HG03571 (cell line): ENCODE results near the gene TMEM94.
"Not testable (repeated sequence)": the region's sequence is repeated elsewhere in the genome, so short reads cannot be mapped to it uniquely, and the experiment has no call there.

Experiments used
- ATAC-seq: cut with Tn5 transposase; IDR thresholded peaks from one replicate; pipeline ENCODE4 v1.9.1; 2021; ENCODE audit not compliant: unreplicated experiment

Gene TMEM94

GRCh38 chr17:75445296-75445695, 11.1 kb upstream of the TMEM94 start:
- no peak for ATAC-seq

- not testable (repeated sequence) for ATAC-seq
Measured at GRCh38 chr17:75445896-75446295, 10.5 kb upstream of the TMEM94 start.

GRCh38 chr17:75447951-75448856, 8.2 kb upstream of the TMEM94 start:
- ATAC-seq = no peak

GRCh38 chr17:75450270-75450669, 6.2 kb upstream of the TMEM94 start:
- ATAC-seq = no peak

GRCh38 chr17:75454193-75454592, 2.2 kb upstream of the TMEM94 start:
- ATAC-seq = no peak

GRCh38 chr17:75454672-75455071, 1.8 kb upstream of the TMEM94 start:
- not testable (repeated sequence) for ATAC-seq

GRCh38 chr17:75456039-75456416, 407 bp upstream of the TMEM94 start:
- no peak for ATAC-seq

- no peak for ATAC-seq
Measured at GRCh38 chr17:75457047-75457654, 716 bp downstream of the TMEM94 start.

GRCh38 chr17:75459246-75459589, 2.8 kb downstream of the TMEM94 start:
- ATAC-seq = no peak

- ATAC-seq = no peak
Measured at GRCh38 chr17:75459590-75460267, 3.3 kb downstream of the TMEM94 start.

- ATAC-seq = no peak
Measured at GRCh38 chr17:75460295-75460694, 3.9 kb downstream of the TMEM94 start.

- no peak for ATAC-seq
Measured at GRCh38 chr17:75463603-75464002, 7.2 kb downstream of the TMEM94 start.

- no peak for ATAC-seq
Measured at GRCh38 chr17:75465039-75465438, 8.6 kb downstream of the TMEM94 start.

- no peak for ATAC-seq
Measured at GRCh38 chr17:75468291-75468754, 11.9 kb downstream of the TMEM94 start.

GRCh38 chr17:75468779-75469373, 12.4 kb downstream of the TMEM94 start:
- ATAC-seq = no peak

- ATAC-seq = no peak
Measured at GRCh38 chr17:75471207-75471606, 14.8 kb downstream of the TMEM94 start.

GRCh38 chr17:75472119-75472518, 15.7 kb downstream of the TMEM94 start:
- ATAC-seq = no peak

GRCh38 chr17:75473246-75473645, 16.8 kb downstream of the TMEM94 start:
- no peak for ATAC-seq

GRCh38 chr17:75474736-75475135, 18.3 kb downstream of the TMEM94 start:
- ATAC-seq = no peak

GRCh38 chr17:75475144-75475835, 18.9 kb downstream of the TMEM94 start:
- no peak for ATAC-seq

- no peak for ATAC-seq
Measured at GRCh38 chr17:75475851-75476250, 19.4 kb downstream of the TMEM94 start.
